Measurements from ENCODE around the gene TOMM22.

GRCh38 chr22:38696606-38697424 lies 15.1 kb downstream of the TOMM22 start:
- TF ChIP-seq, protein P1, sequence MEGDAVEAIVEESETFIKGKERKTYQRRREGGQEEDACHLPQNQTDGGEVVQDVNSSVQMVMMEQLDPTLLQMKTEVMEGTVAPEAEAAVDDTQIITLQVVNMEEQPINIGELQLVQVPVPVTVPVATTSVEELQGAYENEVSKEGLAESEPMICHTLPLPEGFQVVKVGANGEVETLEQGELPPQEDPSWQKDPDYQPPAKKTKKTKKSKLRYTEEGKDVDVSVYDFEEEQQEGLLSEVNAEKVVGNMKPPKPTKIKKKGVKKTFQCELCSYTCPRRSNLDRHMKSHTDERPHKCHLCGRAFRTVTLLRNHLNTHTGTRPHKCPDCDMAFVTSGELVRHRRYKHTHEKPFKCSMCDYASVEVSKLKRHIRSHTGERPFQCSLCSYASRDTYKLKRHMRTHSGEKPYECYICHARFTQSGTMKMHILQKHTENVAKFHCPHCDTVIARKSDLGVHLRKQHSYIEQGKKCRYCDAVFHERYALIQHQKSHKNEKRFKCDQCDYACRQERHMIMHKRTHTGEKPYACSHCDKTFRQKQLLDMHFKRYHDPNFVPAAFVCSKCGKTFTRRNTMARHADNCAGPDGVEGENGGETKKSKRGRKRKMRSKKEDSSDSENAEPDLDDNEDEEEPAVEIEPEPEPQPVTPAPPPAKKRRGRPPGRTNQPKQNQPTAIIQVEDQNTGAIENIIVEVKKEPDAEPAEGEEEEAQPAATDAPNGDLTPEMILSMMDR (tag by site-specific recombination; IDR thresholded peaks at IDR 0.05), result no peak
- no peak for TF ChIP-seq ZEB2 (tag by site-specific recombination; IDR thresholded peaks at IDR 0.05)
- TF ChIP-seq ZBTB26 (tag by site-specific recombination; optimal IDR thresholded peaks at IDR 0.05), result no peak
- no peak for TF ChIP-seq ZNF184 (tag by site-specific recombination; IDR thresholded peaks at IDR 0.05)
- no peak for TF ChIP-seq REST (tag by site-specific recombination; IDR thresholded peaks at IDR 0.05)

Measured in HEK293 (cell line).